Neural progenitor cell (in vitro differentiated cells): ENCODE measurements around the gene SYT1. TPM values are rescaled to one million over a fixed set of nuclear protein-coding genes. Genes with fewer than 3 reads are reported as not detected.

Source experiments
- DNase-seq: peaks from one replicate; pipeline ENCODE4 v3.0.0-alpha.2; 2016; ENCODE audit warnings: low spot score
- H2AFZ ChIP-seq: fragments of 200-600 bp; sonication (generic); replicated peaks from 2 replicates; pipeline ENCODE4 v1.6.1; 2016; ENCODE audit warnings: antibody characterized with exemption
- H3F3A ChIP-seq: fragments of 200-600 bp; sonication (generic); 2 replicates; pipeline ENCODE4 v1.6.1; 2016; ENCODE audit warnings: antibody characterized with exemption, low read depth
- H3K27ac ChIP-seq: fragments of 200-600 bp; sonication (generic); 2 replicates; pipeline ENCODE4 v1.5.1; 2016; ENCODE audit warnings: mild to moderate bottlenecking
- H3K27me3 ChIP-seq: fragments of 200-600 bp; sonication (generic); 2 replicates; pipeline ENCODE4 v1.6.1; 2016; ENCODE audit warnings: mild to moderate bottlenecking, moderate library complexity
- H3K36me3 ChIP-seq: fragments of 200-600 bp; sonication (generic); 2 replicates; pipeline ENCODE4 v1.5.1; 2016
- H3K4me1 ChIP-seq: fragments of 200-600 bp; sonication (generic); 2 replicates; pipeline ENCODE4 v1.6.1; 2016; ENCODE audit warnings: mixed run types
- H3K4me2 ChIP-seq: fragments of 200-600 bp; sonication (generic); 2 replicates; pipeline ENCODE4 v1.6.1; 2016
- H3K4me3 ChIP-seq: fragments of 200-600 bp; sonication (generic); 2 replicates; pipeline ENCODE4 v1.5.1; 2016
- H3K79me2 ChIP-seq: fragments of 200-600 bp; sonication (generic); 2 replicates; pipeline ENCODE4 v1.6.1; 2016; ENCODE audit warnings: low read depth
- H3K9ac ChIP-seq: fragments of 200-600 bp; sonication (generic); 2 replicates; pipeline ENCODE4 v1.6.1; 2016
- H3K9me3 ChIP-seq: fragments of 200-600 bp; sonication (generic); 2 replicates; pipeline ENCODE4 v1.5.1; 2016; ENCODE audit warnings: low read depth
- H4K20me1 ChIP-seq: fragments of 200-600 bp; sonication (generic); 2 replicates; pipeline ENCODE4 v1.6.1; 2016; ENCODE audit warnings: low read depth
- H3K27ac Mint-ChIP-seq: 3 replicates; pipeline ENCODE4 v1.8.0; 2021; ENCODE audit warnings: mixed read lengths
- H3K27me3 Mint-ChIP-seq: 2 replicates; pipeline ENCODE4 v1.8.0; 2022; ENCODE audit warnings: low read depth, mild to moderate bottlenecking, inconsistent platforms, moderate library complexity, mixed read lengths; ENCODE audit not compliant: insufficient read depth
- H3K36me3 Mint-ChIP-seq: 3 replicates; pipeline ENCODE4 v1.8.0; 2021; ENCODE audit warnings: mixed read lengths
- H3K4me1 Mint-ChIP-seq: 3 replicates; pipeline ENCODE4 v1.8.0; 2021; ENCODE audit warnings: mixed read lengths
- H3K4me3 Mint-ChIP-seq: 3 replicates; pipeline ENCODE4 v1.8.0; 2021; ENCODE audit warnings: mild to moderate bottlenecking, moderate library complexity, mixed read lengths
- H3K9me3 Mint-ChIP-seq: 3 replicates; pipeline ENCODE4 v1.8.0; 2020; ENCODE audit warnings: mixed read lengths
- CTCF ChIP-seq: fragments of 200-600 bp; sonication (generic); IDR thresholded peaks from 2 replicates; pipeline ENCODE4 v1.5.1; 2017; ENCODE audit warnings: antibody characterized with exemption, mild to moderate bottlenecking
- EZH2 ChIP-seq: fragments of 200-600 bp; sonication (generic); IDR thresholded peaks from 2 replicates; pipeline ENCODE4 v1.6.1; 2017; ENCODE audit warnings: antibody characterized with exemption, mild to moderate bottlenecking, moderate library complexity
- EZH2phosphoT487 ChIP-seq: fragments of 200-600 bp; sonication (generic); IDR thresholded peaks from 2 replicates; pipeline ENCODE4 v1.6.1; 2017; ENCODE audit warnings: antibody characterized with exemption
- total RNA-seq: library from RNA; depleted of rRNA; stranded (reverse); fragments of >200 nt; gene quantifications from 2 replicates; pipeline ENCODE4 v1.2.3, GENCODE V29; 2015; ENCODE audit warnings: low replicate concordance

The SYT1 gene
- total RNA-seq, 1 donor from 2014 or later = 36.9 TPM

- Histone ChIP-seq H3K9me3 (no peaks in the 10 kb centered on the region), H3K27me3 (no peaks in the 10 kb centered on the region), H3K4me2 (no peak overlapping the region), H2AFZ (no peak overlapping the region), H3K4me1 (no peaks in the 10 kb centered on the region), H3K4me3 (no peak overlapping the region), H3K9ac (no peak overlapping the region), H3K36me3 (peaks cover 8% of the 10 kb centered on the region), H3K79me2 (no peaks in the 10 kb centered on the region), H3K27ac (no peak overlapping the region), H4K20me1 (peaks cover 3% of the 10 kb centered on the region), H3F3A (no peaks in the 10 kb centered on the region)
- H3K4me3 Mint-ChIP-seq = no peak overlapping the region
- H3K27me3 Mint-ChIP-seq = no peaks in the 10 kb centered on the region
- DNase-seq = no peak
- H3K9me3 Mint-ChIP-seq = no peaks in the 10 kb centered on the region
- TF ChIP-seq EZH2 (no peak), EZH2phosphoT487 (no peak), CTCF (no peak)
- H3K27ac Mint-ChIP-seq = no peak overlapping the region
- H3K36me3 Mint-ChIP-seq = peaks cover 4% of the 10 kb centered on the region
- no peaks in the 10 kb centered on the region for H3K4me1 Mint-ChIP-seq
These were observed 435.0 kb downstream of the SYT1 start for GRCh38 chr12:79299447-79300198.

- H3K36me3 Mint-ChIP-seq = peaks cover 4% of the 10 kb centered on the region
- H3K4me3 Mint-ChIP-seq = no peak overlapping the region
- no peaks in the 10 kb centered on the region for H3K4me1 ChIP-seq
- no peak overlapping the region for H3K27ac Mint-ChIP-seq
- H3K27me3 ChIP-seq = no peaks in the 10 kb centered on the region
- H2AFZ ChIP-seq = no peak overlapping the region
- no peak overlapping the region for H3K27ac ChIP-seq
- H3K4me3 ChIP-seq = no peak overlapping the region
- no peaks in the 10 kb centered on the region for H3K79me2 ChIP-seq
- H3K9me3 ChIP-seq = no peaks in the 10 kb centered on the region
- DNase-seq = no peak
- no peak overlapping the region for H3K4me2 ChIP-seq
- H3K36me3 ChIP-seq = peaks cover 8% of the 10 kb centered on the region
- H3K9me3 Mint-ChIP-seq = no peaks in the 10 kb centered on the region
- TF ChIP-seq EZH2phosphoT487 = no peak
- no peak for TF ChIP-seq EZH2
- no peak for TF ChIP-seq CTCF
- H3K4me1 Mint-ChIP-seq = no peaks in the 10 kb centered on the region
- H3F3A ChIP-seq = no peaks in the 10 kb centered on the region
- H4K20me1 ChIP-seq = peaks cover 3% of the 10 kb centered on the region
- no peak overlapping the region for H3K9ac ChIP-seq
- H3K27me3 Mint-ChIP-seq = no peaks in the 10 kb centered on the region
These were observed 435.6 kb downstream of the SYT1 start for GRCh38 chr12:79300199-79300568.

- H3F3A ChIP-seq = no peaks in the 10 kb centered on the region
- H3K36me3 ChIP-seq = peaks cover 8% of the 10 kb centered on the region
- H3K4me2 ChIP-seq = no peak overlapping the region
- TF ChIP-seq EZH2phosphoT487 (no peak), EZH2 (no peak), CTCF (no peak)
- no peak overlapping the region for H3K27ac ChIP-seq
- H3K9me3 ChIP-seq = no peaks in the 10 kb centered on the region
- no peaks in the 10 kb centered on the region for H3K4me1 ChIP-seq
- Mint-ChIP-seq H3K4me3 (no peak overlapping the region), H3K27me3 (no peaks in the 10 kb centered on the region), H3K27ac (no peak overlapping the region), H3K36me3 (peaks cover 4% of the 10 kb centered on the region), H3K9me3 (no peaks in the 10 kb centered on the region), H3K4me1 (no peaks in the 10 kb centered on the region)
- no peaks in the 10 kb centered on the region for H3K79me2 ChIP-seq
- peaks cover 3% of the 10 kb centered on the region for H4K20me1 ChIP-seq
- H3K27me3 ChIP-seq = no peaks in the 10 kb centered on the region
- DNase-seq = no peak
- no peak overlapping the region for H3K9ac ChIP-seq
- H2AFZ ChIP-seq = no peak overlapping the region
- H3K4me3 ChIP-seq = no peak overlapping the region
These were observed 436.6 kb downstream of the SYT1 start for GRCh38 chr12:79301181-79301580.
